Pulmonary artery endothelial cell (primary cell): ENCODE results near the gene TCF12. TPM values are rescaled to one million over a fixed set of nuclear protein-coding genes. Genes with fewer than 3 reads are reported as not detected.
A peak's percentile ranks its signal among the peaks of the same experiment; 100 is the strongest.

Source experiments
- DNase-seq: peaks from one replicate; pipeline ENCODE4 v3.0.0-alpha.2; 2011; ENCODE audit warnings: low read depth, low spot score
- total RNA-seq: library from RNA; depleted of rRNA; stranded (reverse); fragments of >200 nt; gene quantifications from 2 replicates; pipeline ENCODE4 v1.2.3, GENCODE V29; 2014

The TCF12 gene
- total RNA-seq, 1 donor from 2014 or later: 62.6 TPM

GRCh38 chr15:57165992-57166391 lies 247.5 kb downstream of the TCF12 start:
- no peak for DNase-seq

- no peak for DNase-seq
Observed at GRCh38 chr15:57167821-57168395, 249.5 kb downstream of the TCF12 start.

GRCh38 chr15:57169643-57170042 lies 251.2 kb downstream of the TCF12 start:
- DNase-seq: no peak

- DNase-seq: no peak
Observed at GRCh38 chr15:57171426-57171825, 253.0 kb downstream of the TCF12 start.

GRCh38 chr15:57172925-57173324 lies 254.5 kb downstream of the TCF12 start:
- DNase-seq: no peak

GRCh38 chr15:57183041-57183440 lies 264.6 kb downstream of the TCF12 start:
- DNase-seq: no peak

- DNase-seq: no peak
Observed at GRCh38 chr15:57183614-57184344, 265.3 kb downstream of the TCF12 start.

- no peak for DNase-seq
Observed at GRCh38 chr15:57184502-57184901, 266.1 kb downstream of the TCF12 start.

- DNase-seq: no peak
Observed at GRCh38 chr15:57185507-57186074, 267.1 kb downstream of the TCF12 start.

GRCh38 chr15:57189466-57189865 lies 271.0 kb downstream of the TCF12 start:
- DNase-seq: no peak

- no peak for DNase-seq
Observed at GRCh38 chr15:57190208-57190607, 271.8 kb downstream of the TCF12 start.

- DNase-seq: no peak
Observed at GRCh38 chr15:57193161-57193560, 274.7 kb downstream of the TCF12 start.

GRCh38 chr15:57195326-57195725 lies 276.9 kb downstream of the TCF12 start:
- DNase-seq: no peak

- no peak for DNase-seq
Observed at GRCh38 chr15:57196865-57197264, 278.4 kb downstream of the TCF12 start.

- DNase-seq: no peak
Observed at GRCh38 chr15:57198131-57198530, 279.7 kb downstream of the TCF12 start.

GRCh38 chr15:57198654-57199291 lies 280.3 kb downstream of the TCF12 start:
- DNase-seq: peak; percentile 8

- DNase-seq: no peak
Observed at GRCh38 chr15:57201578-57201977, 283.1 kb downstream of the TCF12 start.

- DNase-seq: no peak
Observed at GRCh38 chr15:57203906-57204305, 285.5 kb downstream of the TCF12 start.

- no peak for DNase-seq
Observed at GRCh38 chr15:57205027-57205855, 286.8 kb downstream of the TCF12 start.

- DNase-seq: no peak
Observed at GRCh38 chr15:57205996-57206395, 287.6 kb downstream of the TCF12 start.

- no peak for DNase-seq
Observed at GRCh38 chr15:57213862-57214261, 295.4 kb downstream of the TCF12 start.

- no peak for DNase-seq
Observed at GRCh38 chr15:57215326-57215725, 296.9 kb downstream of the TCF12 start.
